ENCODE data around the gene ZNF776. TPM values are rescaled to one million over a fixed set of nuclear protein-coding genes. Genes with fewer than 3 reads are reported as not detected.
A peak's percentile ranks its signal among the peaks of the same experiment; 100 is the strongest.

ZNF776 gene
- total and polyA plus RNA-seq, 2 of the 13 experiments (the other 11 are each of a cell fraction or from before 2014, with no cell fraction given): 7.6 to 16.9 TPM

DNA sequence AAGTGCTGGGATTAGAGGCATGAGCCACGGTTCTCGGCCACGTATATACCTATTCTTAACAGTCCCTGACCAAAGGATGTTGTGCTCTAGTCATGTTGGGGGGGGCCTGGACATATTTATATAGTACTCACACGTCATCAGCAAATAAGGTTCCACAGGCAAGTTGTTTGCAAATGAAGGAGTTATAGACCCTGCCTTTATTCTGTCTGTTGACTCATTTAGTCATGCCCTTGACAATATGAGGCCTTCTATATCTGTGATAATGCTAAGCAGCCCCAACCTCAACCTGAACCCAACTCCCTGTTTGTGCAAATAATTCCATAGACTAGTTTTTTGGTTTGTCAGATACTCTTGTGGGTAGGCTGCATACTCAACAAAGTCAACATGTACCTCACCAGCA is 31.7 kb downstream of the ZNF776 start:
- in situ Hi-C loops (cut with HindIII; ENCODE audit: extremely low pct_ligation_motif_present, low pct_unique_long_range_greater_than_20kb): no loop called here
- H3K27me3 ChIP-seq (ENCODE audit: control insufficient read depth in 1 of 2, insufficient read depth in 2 of 2, low read length in 2 of 2): no peaks in the 10 kb centered on the region
- H3K4me1 ChIP-seq (ENCODE audit: insufficient read depth, low read length): peaks cover 7% of the 10 kb centered on the region; the same call in 1 of the 2 replicates
- 88% methylated on average over 4 of the region's 4 CpGs for WGBS (ENCODE audit: low lambda C conversion rate)
- no peaks in the 10 kb centered on the region for H3K79me2 ChIP-seq (ENCODE audit: insufficient read depth, low read length)
- no peaks in the 10 kb centered on the region for H3K9me3 ChIP-seq (ENCODE audit: low read length)
- no peak for FAIRE-seq
- intact Hi-C loops (cut with micrococcal nuclease; ENCODE audit: unreplicated experiment): no loop called here
- no peak overlapping the region for H3K4me2 ChIP-seq (ENCODE audit: low read depth, low read length)
- ChIA-PET POLR2A (no interaction called here), CTCF (ENCODE audit: low intra/inter-chr PET ratio, low total read pairs) (no interaction called here)
- peak; percentile 68 for DNase-seq (ENCODE audit: low spot score)
- H3K4me3 ChIP-seq (replicated peaks in 1 of 3; ENCODE audit: insufficient read depth in 1 of 3, low read depth in 2 of 3, low read length in 3 of 3): no peak overlapping the region
- no peaks in the 10 kb centered on the region for H4K20me1 ChIP-seq (ENCODE audit: insufficient read depth, low read length)
- no peak overlapping the region for H3K9ac ChIP-seq (ENCODE audit: insufficient read depth, low read depth, low read length)
- H3K27ac ChIP-seq (ENCODE audit: extremely low read length, insufficient read depth, low read length): no peak overlapping the region
- no TSS peak for BruUV-seq (replicated peaks)
- no peak; the same call in 2 of the 3 replicates for ATAC-seq
- H2AFZ ChIP-seq (ENCODE audit: low read length): no peak overlapping the region
- peaks cover 4 to 32% of the 10 kb centered on the region in 2 experiments for H3K36me3 ChIP-seq (replicated peaks in 1 of 2; ENCODE audit: control insufficient read depth in 1 of 2, insufficient read depth in 2 of 2, low read length in 2 of 2)
- TF ChIP-seq RARA (CRISPR knock-in tag; IDR thresholded peaks at IDR 0.05): peak; percentile 56
- TF ChIP-seq, protein P1, sequence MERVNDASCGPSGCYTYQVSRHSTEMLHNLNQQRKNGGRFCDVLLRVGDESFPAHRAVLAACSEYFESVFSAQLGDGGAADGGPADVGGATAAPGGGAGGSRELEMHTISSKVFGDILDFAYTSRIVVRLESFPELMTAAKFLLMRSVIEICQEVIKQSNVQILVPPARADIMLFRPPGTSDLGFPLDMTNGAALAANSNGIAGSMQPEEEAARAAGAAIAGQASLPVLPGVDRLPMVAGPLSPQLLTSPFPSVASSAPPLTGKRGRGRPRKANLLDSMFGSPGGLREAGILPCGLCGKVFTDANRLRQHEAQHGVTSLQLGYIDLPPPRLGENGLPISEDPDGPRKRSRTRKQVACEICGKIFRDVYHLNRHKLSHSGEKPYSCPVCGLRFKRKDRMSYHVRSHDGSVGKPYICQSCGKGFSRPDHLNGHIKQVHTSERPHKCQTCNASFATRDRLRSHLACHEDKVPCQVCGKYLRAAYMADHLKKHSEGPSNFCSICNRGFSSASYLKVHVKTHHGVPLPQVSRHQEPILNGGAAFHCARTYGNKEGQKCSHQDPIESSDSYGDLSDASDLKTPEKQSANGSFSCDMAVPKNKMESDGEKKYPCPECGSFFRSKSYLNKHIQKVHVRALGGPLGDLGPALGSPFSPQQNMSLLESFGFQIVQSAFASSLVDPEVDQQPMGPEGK (CRISPR knock-in tag; IDR thresholded peaks at IDR 0.05): peak; percentile 19; the same call in 1 of the 2 replicates
- TF ChIP-seq FOXA1 (IDR thresholded peaks at IDR 0.05): no peak
- no peak for TF ChIP-seq FOXA1 (CRISPR knock-in tag; IDR thresholded peaks at IDR 0.05)
- TF ChIP-seq CREM (IDR thresholded peaks at IDR 0.05): peak; percentile 27; the same call in 1 of the 2 replicates
- TF ChIP-seq CREM (CRISPR knock-in tag; IDR thresholded peaks at IDR 0.05): no peak

DNA sequence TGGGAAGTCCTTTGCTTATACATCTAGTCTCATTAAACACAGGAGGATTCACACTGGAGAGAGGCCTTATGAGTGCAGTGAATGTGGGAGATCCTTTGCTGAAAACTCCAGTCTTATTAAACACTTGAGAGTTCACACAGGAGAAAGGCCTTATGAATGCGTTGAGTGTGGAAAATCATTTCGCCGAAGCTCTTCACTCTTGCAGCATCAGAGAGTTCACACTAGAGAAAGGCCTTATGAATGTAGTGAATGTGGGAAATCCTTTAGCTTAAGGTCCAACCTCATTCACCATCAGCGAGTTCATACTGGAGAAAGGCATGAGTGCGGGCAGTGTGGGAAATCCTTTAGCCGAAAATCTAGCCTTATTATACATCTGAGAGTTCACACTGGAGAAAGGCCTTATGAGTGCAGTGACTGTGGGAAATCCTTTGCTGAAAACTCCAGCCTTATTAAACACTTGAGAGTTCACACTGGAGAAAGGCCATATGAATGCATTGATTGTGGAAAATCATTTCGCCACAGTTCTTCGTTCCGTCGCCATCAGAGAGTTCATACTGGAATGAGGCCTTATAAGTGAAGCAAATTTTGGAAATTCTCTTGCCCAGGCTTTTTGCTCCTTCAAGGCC is 32.7 kb downstream of the ZNF776 start:
- in situ Hi-C loops (cut with HindIII; ENCODE audit: extremely low pct_ligation_motif_present, low pct_unique_long_range_greater_than_20kb): no loop called here
- Histone ChIP-seq H3K27me3 (ENCODE audit: control insufficient read depth in 1 of 2, insufficient read depth in 2 of 2, low read length in 2 of 2) (no peaks in the 10 kb centered on the region), H3K4me1 (ENCODE audit: insufficient read depth, low read length) (peaks cover 7% of the 10 kb centered on the region; the same call in 1 of the 2 replicates), H3K79me2 (ENCODE audit: insufficient read depth, low read length) (no peaks in the 10 kb centered on the region), H4K20me1 (ENCODE audit: insufficient read depth, low read length) (no peaks in the 10 kb centered on the region), H3K9me3 (ENCODE audit: low read length) (no peaks in the 10 kb centered on the region), H3K27ac (ENCODE audit: extremely low read length, insufficient read depth, low read length) (no peak overlapping the region), H3K4me2 (ENCODE audit: low read depth, low read length) (no peak overlapping the region), H3K9ac (ENCODE audit: insufficient read depth, low read depth, low read length) (no peak overlapping the region), H2AFZ (ENCODE audit: low read length) (no peak overlapping the region), H3K4me3 (replicated peaks in 1 of 3; ENCODE audit: insufficient read depth in 1 of 3, low read depth in 2 of 3, low read length in 3 of 3) (no peak overlapping the region), H3K36me3 (replicated peaks in 1 of 2; ENCODE audit: control insufficient read depth in 1 of 2, insufficient read depth in 2 of 2, low read length in 2 of 2) (peaks cover 4 to 27% of the 10 kb centered on the region in 2 experiments)
- TSS peak; percentile 45 for BruUV-seq (replicated peaks)
- POLR2A ChIA-PET: no interaction called here
- CTCF ChIA-PET (ENCODE audit: low intra/inter-chr PET ratio, low total read pairs): no interaction called here
- no peak for ATAC-seq
- FAIRE-seq: no peak
- TF ChIP-seq ETV6 (CRISPR knock-in tag; conservative IDR thresholded peaks at IDR 0.05) (no peak), ZNF816 (CRISPR knock-in tag; IDR thresholded peaks at IDR 0.05; ENCODE audit: borderline replicate concordance) (no peak), ZNF251 (CRISPR knock-in tag; IDR thresholded peaks at IDR 0.05) (no peak), SRF (IDR thresholded peaks at IDR 0.05; ENCODE audit: low read depth, low read length) (no peak), ZNF83 (CRISPR knock-in tag; IDR thresholded peaks at IDR 0.05; ENCODE audit: borderline replicate concordance) (no peak)
- WGBS (ENCODE audit: low lambda C conversion rate): 95% methylated on average over 10 of the region's 10 CpGs
- intact Hi-C loops (cut with micrococcal nuclease; ENCODE audit: unreplicated experiment): no loop called here
- DNase-seq (ENCODE audit: low spot score): no peak
